Astrocyte (in vitro differentiated cells and primary cell): Measurements from ENCODE around the gene CLMN. TPM values are rescaled to one million over a fixed set of nuclear protein-coding genes. Genes with fewer than 3 reads are reported as not detected.

Experiments used
- DNase-seq: peaks from one replicate; pipeline ENCODE4 v3.0.0-alpha.2; 2010; ENCODE audit warnings: low read depth
- FAIRE-seq: peaks from 2 replicates; lab custom pipeline; 2011; peaks lifted over from hg19 to GRCh38; lab: Jason Lieb, UNC
- H2AFZ ChIP-seq: 2 replicates; pipeline ENCODE4 v1.6.0; 2012; ENCODE audit warnings: low read depth, low read length, inconsistent platforms
- H3K27ac ChIP-seq: 2 replicates; pipeline ENCODE4 v1.5.1; 2011; ENCODE audit warnings: low read depth, low read length, inconsistent platforms
- H3K27me3 ChIP-seq: 2 replicates; pipeline ENCODE4 v1.6.0; 2011; ENCODE audit warnings: low read length, inconsistent platforms; ENCODE audit not compliant: insufficient read depth
- H3K36me3 ChIP-seq: 2 replicates; pipeline ENCODE4 v1.5.1; 2011; ENCODE audit warnings: low read length, inconsistent platforms; ENCODE audit not compliant: insufficient read depth
- H3K4me1 ChIP-seq: 2 replicates; pipeline ENCODE4 v1.5.1; 2011; ENCODE audit warnings: low read length, inconsistent platforms; ENCODE audit not compliant: insufficient read depth
- H3K4me2 ChIP-seq: 2 replicates; pipeline ENCODE4 v1.6.0; 2012; ENCODE audit warnings: low read length, inconsistent platforms
- H3K4me3 ChIP-seq: 2 replicates; pipeline ENCODE4 v1.5.1; 2011; ENCODE audit warnings: low read depth, mild to moderate bottlenecking, low read length, inconsistent platforms; ENCODE audit not compliant: insufficient read depth
- H3K79me2 ChIP-seq: 2 replicates; pipeline ENCODE4 v1.6.0; 2012; ENCODE audit warnings: mild to moderate bottlenecking, low read length, inconsistent platforms; ENCODE audit not compliant: insufficient read depth
- H3K9ac ChIP-seq: 2 replicates; pipeline ENCODE4 v1.6.0; 2012; ENCODE audit warnings: mild to moderate bottlenecking, low read length, inconsistent platforms
- H3K9me3 ChIP-seq: 2 replicates; pipeline ENCODE4 v1.5.1; 2012; ENCODE audit warnings: low read depth, mild to moderate bottlenecking, low read length, inconsistent platforms; ENCODE audit not compliant: insufficient read depth
- H4K20me1 ChIP-seq: 2 replicates; pipeline ENCODE4 v1.6.0; 2012; ENCODE audit warnings: low read length, inconsistent platforms; ENCODE audit not compliant: insufficient read depth
- H3K27ac Mint-ChIP-seq: one replicate; pipeline ENCODE4 v1.8.0; 2021; ENCODE audit warnings: mild to moderate bottlenecking, mixed read lengths; ENCODE audit not compliant: unreplicated experiment
- H3K27me3 Mint-ChIP-seq: one replicate; pipeline ENCODE4 v1.8.0; 2021; ENCODE audit warnings: low read depth, mixed read lengths; ENCODE audit not compliant: unreplicated experiment
- H3K36me3 Mint-ChIP-seq: one replicate; pipeline ENCODE4 v1.8.0; 2021; ENCODE audit warnings: low read depth, mixed read lengths; ENCODE audit not compliant: unreplicated experiment
- H3K4me1 Mint-ChIP-seq: one replicate; pipeline ENCODE4 v1.8.0; 2021; ENCODE audit warnings: low read depth, mixed read lengths; ENCODE audit not compliant: unreplicated experiment
- H3K4me3 Mint-ChIP-seq: one replicate; pipeline ENCODE4 v1.8.0; 2021; ENCODE audit warnings: mild to moderate bottlenecking, moderate library complexity, mixed read lengths; ENCODE audit not compliant: unreplicated experiment
- H3K9me3 Mint-ChIP-seq: one replicate; pipeline ENCODE4 v1.8.0; 2021; ENCODE audit warnings: mild to moderate bottlenecking, mixed read lengths; ENCODE audit not compliant: unreplicated experiment
- EZH2 ChIP-seq: IDR thresholded peaks from 2 replicates; pipeline ENCODE4 v1.6.1; 2012; ENCODE audit warnings: mild to moderate bottlenecking, low read length, inconsistent platforms; ENCODE audit not compliant: insufficient read depth
- total RNA-seq: library from RNA; stranded (reverse); gene quantifications from 2 replicates; pipeline ENCODE4 v1.2.1, GENCODE V29; 2021
- TF ChIP-seq, protein P1 (sequence below): IDR thresholded peaks from 2 replicates; pipeline ENCODE4 v1.5.1; 2011; ENCODE audit warnings: low read depth, mild to moderate bottlenecking, inconsistent platforms, low read length, moderate library complexity; ENCODE audit not compliant: insufficient read depth

Gene CLMN
- total RNA-seq, 1 donor from 2014 or later, result 14.0 TPM

DNA sequence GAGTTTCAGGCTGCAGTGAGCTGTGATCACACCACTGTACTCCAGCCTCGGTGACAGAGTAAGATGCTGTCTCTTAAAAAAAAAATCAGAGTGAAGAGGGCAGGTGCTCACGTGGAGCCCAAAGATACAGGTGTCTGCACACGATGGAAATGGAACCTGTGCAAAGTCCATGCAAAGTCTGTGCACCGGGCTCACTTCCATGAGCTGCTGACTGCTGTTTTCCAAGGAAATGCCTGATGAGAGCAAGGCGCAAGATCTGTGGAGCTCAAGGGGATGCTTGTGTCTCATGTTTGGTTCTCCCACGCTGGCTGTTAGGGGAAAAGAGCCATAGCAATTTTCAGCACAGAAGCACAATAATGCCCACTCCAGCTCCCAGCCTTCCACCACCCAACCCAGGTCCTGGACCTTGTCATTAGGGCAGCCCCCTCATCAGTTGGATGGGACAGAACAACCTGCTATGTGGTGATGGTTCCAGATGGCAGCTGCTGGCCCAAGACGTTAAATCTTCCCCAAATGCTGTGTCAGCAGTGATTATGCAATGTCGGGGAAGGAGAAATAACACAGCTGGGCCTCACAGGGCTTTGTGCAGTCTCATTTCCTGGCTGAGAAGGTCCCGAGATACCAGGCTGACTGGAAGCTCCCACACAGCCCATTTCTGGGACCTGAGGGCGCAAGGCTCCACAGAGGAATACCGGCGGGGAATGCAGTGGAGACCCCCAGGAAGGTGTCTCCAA, 134.5 kb downstream of the CLMN start:
- H3K9me3 ChIP-seq, result peaks cover 4% of the 10 kb centered on the region
- H3K36me3 ChIP-seq, result no peaks in the 10 kb centered on the region
- H3K27ac ChIP-seq, result no peak overlapping the region
- no peak overlapping the region for H3K4me3 ChIP-seq
- H3K4me1 ChIP-seq, result no peaks in the 10 kb centered on the region
- H3K79me2 ChIP-seq, result no peaks in the 10 kb centered on the region
- Mint-ChIP-seq H3K27me3 (peaks cover 6% of the 10 kb centered on the region), H3K27ac (no peak overlapping the region), H3K4me1 (peaks cover 11% of the 10 kb centered on the region), H3K36me3 (peaks cover 21% of the 10 kb centered on the region), H3K9me3 (peaks cover 16% of the 10 kb centered on the region), H3K4me3 (no peak overlapping the region)
- DNase-seq (no peak), FAIRE-seq (no peak)
- no peaks in the 10 kb centered on the region for H4K20me1 ChIP-seq
- TF ChIP-seq, protein P1, sequence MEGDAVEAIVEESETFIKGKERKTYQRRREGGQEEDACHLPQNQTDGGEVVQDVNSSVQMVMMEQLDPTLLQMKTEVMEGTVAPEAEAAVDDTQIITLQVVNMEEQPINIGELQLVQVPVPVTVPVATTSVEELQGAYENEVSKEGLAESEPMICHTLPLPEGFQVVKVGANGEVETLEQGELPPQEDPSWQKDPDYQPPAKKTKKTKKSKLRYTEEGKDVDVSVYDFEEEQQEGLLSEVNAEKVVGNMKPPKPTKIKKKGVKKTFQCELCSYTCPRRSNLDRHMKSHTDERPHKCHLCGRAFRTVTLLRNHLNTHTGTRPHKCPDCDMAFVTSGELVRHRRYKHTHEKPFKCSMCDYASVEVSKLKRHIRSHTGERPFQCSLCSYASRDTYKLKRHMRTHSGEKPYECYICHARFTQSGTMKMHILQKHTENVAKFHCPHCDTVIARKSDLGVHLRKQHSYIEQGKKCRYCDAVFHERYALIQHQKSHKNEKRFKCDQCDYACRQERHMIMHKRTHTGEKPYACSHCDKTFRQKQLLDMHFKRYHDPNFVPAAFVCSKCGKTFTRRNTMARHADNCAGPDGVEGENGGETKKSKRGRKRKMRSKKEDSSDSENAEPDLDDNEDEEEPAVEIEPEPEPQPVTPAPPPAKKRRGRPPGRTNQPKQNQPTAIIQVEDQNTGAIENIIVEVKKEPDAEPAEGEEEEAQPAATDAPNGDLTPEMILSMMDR, result no peak
- TF ChIP-seq EZH2, result no peak
- H3K9ac ChIP-seq, result no peak overlapping the region
- no peak overlapping the region for H2AFZ ChIP-seq
- H3K4me2 ChIP-seq, result no peak overlapping the region
- H3K27me3 ChIP-seq, result no peaks in the 10 kb centered on the region

DNA sequence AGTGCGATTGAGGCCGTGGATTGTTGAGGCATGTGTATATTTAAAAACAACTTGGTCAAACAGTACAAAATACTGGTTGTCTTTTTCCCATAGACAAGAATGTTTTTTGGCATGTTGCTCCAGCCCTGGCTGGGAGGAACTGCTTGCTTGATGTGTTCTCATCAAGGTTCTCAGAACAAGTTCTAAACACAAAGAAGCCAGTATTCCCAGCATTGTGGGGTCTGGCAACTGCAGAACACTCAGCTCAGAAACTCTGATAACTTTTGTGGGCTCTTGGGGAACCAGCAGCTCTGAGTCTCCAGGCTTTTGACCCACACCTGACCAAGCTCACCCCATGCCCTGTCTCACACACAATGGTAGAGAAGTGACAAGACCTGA, 135.3 kb downstream of the CLMN start:
- Histone ChIP-seq H3K4me3 (no peak overlapping the region), H3K9ac (no peak overlapping the region), H3K79me2 (no peaks in the 10 kb centered on the region), H3K36me3 (no peaks in the 10 kb centered on the region), H3K4me1 (no peaks in the 10 kb centered on the region), H3K4me2 (no peak overlapping the region), H2AFZ (no peak overlapping the region), H3K27ac (no peak overlapping the region), H3K27me3 (no peaks in the 10 kb centered on the region), H4K20me1 (no peaks in the 10 kb centered on the region), H3K9me3 (peaks cover 4% of the 10 kb centered on the region)
- peaks cover 16% of the 10 kb centered on the region for H3K9me3 Mint-ChIP-seq
- peaks cover 21% of the 10 kb centered on the region for H3K36me3 Mint-ChIP-seq
- FAIRE-seq (no peak), DNase-seq (no peak)
- H3K4me1 Mint-ChIP-seq, result peaks cover 4% of the 10 kb centered on the region
- no peak overlapping the region for H3K4me3 Mint-ChIP-seq
- peaks cover 6% of the 10 kb centered on the region for H3K27me3 Mint-ChIP-seq
- no peak for TF ChIP-seq EZH2
- TF ChIP-seq, protein P1, result no peak
- no peak overlapping the region for H3K27ac Mint-ChIP-seq
